ENCODE results near the gene VSIR.
A peak's percentile ranks its signal among the peaks of the same experiment; 100 is the strongest.

Gene VSIR

DNA sequence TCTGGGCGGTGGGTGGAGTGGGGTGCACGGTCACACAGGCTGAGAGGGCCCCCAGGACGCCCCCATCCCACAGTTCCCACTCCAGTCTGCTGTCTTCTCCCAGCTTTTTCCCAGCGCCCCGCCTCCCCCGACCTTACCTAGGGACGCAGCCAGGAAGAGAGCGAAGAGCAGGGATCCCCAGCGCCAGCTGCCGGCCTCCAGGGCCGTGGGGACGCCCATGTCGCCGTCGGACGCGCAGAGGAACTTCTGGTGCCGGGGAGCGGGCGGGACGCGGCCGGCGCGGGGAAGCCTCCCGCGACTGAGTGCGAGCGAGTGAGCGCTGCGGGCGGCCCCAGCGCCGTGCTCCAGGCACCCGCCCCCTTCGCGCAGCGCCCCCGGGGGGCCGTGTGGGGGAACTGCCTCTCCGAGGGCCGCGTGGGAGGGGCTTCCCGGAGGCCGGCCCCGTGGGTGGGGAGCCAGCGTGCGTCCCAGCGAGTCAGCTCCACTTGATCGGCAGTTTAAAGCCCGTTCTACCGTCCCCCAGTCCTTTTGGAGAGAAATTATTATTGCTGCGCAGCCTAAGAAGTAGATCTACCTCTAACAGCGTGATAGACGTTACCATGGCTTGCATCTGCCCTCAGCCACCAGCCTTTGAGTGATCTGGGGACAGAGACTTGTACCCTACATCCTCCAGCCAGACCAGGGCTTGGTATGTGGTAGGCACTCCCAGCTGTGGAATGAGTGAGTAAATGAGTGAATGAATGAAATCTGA lies at the start of gene VSIR:
TSS of gene VSIR (minus strand) at position 300 of the 751 bp plus-strand sequence. CDS start at position 219, 81 bp downstream.
- no peak for FAIRE-seq
- peak; percentile 83 for DNase-seq (ENCODE audit: insufficient read length, low spot score)

DNA sequence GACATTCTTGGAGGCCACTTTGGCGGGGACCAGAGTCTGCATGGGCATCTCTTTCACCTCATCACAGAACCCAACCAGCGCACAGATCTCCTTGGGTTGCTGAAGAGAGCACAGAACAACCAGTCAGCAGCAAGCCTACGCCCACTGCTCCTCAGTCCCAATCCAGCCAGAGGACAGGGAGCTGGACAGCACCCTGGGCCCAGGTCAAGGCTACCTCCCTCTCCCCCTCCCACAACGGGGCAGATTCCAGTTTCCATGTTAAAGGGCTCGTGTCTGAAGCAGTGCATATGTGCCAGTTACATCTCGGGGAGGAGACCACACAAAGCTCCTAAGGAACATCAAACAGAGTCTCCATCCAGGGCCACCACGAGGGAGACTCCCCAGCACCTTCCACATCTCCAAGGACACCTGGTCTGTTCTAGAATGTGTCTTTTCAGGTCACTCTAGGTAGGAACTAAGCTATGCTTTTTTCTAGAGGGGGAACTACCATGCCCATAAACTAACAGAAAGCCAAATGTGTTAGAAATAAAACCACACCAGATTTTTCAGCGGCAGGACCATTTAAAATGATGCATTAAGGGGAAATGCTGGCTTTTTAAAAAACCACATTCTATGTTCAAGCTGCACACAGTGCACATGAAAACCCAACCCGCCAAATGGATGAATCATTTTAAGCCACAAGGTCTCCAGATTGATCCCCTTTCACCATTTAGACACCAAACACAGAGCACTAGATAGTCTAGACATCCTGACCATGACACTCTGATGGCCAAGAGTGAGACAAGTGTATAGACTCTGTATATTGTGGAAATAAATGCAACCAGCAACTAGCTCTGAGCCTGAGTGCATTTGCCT lies 48.8 kb upstream of the VSIR start:
- DNase-seq (ENCODE audit: insufficient read length, low spot score), result no peak
- FAIRE-seq, result no peak

DNA sequence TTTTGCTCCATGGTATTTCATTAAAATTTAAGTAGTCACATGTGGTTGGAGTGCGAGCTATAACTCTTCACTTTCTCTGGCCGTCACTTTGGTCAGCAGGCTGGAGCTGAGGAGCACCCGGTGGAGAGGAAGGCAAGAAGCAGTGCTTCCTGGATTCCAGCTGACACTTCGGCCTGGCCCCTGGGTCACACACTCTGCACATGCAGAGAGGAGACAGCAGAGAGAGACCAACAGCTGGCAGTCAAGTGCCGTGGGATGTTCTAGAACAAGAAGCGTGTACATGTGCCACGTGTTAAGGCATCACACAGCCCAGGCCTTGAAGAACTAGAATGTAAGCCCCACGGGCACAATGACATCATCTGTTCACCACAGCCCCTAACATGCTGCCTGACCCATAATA lies 47.6 kb upstream of the VSIR start:
- FAIRE-seq, result no peak
- DNase-seq (ENCODE audit: insufficient read length, low spot score), result no peak

DNA sequence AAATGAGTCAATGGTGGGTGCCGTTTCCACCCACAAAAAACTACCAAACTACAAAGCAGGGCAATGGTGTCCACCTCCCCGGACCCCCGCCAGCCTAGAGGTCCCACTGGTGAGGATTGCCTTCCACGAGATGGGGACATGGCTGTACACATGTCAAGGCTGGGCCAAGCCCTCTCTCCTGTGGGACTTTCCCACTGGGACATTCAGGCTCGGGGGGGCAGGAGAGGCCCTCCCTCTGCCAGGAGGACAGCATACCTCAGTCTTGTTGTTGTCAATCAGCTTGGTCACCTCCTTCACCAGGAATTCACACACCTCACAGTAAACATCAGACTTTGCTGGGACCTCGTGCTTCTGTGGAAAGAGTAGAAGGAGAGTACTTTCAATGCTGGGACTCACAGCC lies 46.7 kb upstream of the VSIR start:
- no peak for FAIRE-seq
- no peak for DNase-seq (ENCODE audit: insufficient read length, low spot score)

DNA sequence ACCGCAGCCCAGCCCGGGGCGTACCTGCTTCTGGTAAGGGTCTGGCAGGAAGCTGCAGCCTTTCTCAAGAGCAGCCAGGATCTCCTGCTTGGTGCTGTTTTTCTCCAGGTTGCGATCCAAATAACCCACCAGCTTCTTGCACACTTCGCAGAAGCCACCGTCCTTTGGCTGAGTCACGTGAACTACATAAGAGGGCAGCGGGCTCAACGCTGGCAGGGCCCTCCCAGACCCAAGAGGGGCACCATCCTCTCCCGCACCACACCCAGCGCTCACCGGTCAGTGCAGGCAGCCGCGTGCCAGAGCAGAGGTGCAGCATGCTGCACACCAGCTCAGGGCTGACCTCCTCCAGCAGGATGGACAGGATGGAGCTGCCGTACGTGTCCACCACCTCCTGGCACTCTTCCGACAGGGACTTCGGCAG lies 46.1 kb upstream of the VSIR start:
- DNase-seq (ENCODE audit: insufficient read length, low spot score) (no peak), FAIRE-seq (no peak)

DNA sequence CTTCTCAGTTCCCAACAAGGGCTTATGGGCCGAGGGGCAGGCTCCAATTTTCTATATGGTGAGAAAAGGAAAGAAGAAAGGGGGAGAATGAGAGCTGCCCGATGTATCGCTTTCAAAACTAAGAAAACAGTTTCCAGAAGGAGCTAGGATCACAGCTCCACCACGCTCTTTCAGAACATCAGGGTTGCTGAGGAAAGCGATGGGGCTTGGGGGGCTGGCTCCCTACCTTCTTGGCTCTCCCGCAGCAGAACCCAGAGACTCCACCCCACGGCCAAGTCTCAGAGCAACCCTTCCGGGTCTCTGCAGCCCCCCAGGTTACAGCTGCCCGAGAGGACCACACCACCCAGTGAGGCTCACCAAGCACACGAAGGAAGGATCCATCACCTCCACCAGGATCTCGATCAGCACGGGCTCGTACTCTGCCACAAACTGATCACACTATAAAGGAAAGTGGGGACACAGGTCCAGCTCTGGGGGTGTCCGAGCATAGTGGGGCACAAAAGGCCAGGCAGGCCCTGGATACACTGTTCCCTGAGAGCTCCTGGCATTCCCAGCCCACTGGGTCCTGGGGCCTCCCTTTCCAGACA lies 45.4 kb upstream of the VSIR start:
- FAIRE-seq (no peak), DNase-seq (ENCODE audit: insufficient read length, low spot score) (no peak)

DNA sequence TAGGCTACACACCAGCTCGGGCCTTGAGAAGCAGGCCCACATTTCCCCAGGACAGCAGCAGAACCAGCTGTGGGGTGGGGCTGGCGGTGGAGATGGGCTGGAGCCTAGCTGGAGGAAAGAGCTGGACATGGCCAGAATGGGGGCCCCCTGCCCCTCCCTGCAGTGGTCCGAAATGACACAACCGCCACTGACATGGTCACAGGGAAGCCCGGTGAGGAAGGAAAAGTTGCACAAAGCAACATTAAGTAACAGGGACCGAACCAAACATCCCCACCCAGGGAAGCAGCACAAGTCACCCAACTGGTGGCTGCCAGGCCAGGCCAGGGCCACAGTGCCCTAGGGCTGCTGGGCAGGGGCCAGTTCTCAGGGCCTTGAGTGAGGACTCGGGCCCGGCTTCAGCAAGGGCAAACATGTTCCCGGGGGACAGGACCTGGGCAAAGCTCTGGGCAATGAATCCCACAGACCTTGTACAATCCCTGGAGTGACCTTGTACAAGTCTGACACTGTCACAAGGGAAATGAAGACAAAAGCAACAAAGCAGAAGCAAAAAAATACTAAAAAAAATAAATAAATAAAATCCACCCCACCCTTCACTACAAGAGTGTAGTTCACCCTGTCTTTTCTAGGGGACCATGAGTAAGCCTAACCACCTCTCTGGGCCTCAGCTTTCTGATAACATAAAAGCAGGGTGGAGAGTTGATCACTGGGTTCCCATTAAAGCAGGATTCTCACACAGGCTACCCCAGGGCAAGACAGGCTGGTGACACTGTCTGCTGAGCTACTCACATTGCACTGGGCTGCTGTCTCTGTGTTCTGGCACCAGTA lies 44.7 kb upstream of the VSIR start:
- FAIRE-seq (no peak), DNase-seq (ENCODE audit: insufficient read length, low spot score) (no peak)

DNA sequence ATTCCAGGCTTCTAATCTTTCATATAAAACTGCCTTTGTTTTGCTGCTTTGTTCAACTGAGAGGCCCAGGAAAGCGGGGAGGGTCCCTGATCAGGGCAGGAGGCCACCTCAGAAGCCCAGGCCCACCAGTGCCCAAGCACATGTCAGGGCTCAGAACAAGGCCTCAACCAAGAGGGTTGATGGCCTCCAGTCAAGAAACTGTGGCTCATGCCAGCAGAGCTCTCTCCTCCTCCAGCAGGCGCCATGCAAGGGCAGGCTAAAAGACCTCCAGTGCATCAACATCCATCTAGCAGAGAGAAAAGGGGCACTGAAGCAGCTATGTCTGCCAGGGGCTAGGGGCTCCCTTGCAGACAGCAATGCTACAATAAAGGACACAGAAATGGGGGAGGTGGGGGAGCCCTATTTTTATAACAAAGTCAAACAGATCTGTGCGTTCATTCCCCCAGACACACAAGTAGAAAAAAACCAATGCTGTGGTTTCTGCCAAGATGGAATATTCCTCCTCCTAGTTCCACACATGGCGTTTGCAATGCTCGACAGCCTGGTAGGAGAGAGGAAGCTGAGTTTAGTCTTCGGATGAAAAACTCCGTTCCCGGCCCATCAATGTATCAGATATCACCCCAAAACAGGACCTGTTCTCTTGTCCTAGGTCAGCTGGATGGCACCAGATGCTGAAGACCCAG lies 43.8 kb upstream of the VSIR start:
- FAIRE-seq (no peak), DNase-seq (ENCODE audit: insufficient read length, low spot score) (no peak)

DNA sequence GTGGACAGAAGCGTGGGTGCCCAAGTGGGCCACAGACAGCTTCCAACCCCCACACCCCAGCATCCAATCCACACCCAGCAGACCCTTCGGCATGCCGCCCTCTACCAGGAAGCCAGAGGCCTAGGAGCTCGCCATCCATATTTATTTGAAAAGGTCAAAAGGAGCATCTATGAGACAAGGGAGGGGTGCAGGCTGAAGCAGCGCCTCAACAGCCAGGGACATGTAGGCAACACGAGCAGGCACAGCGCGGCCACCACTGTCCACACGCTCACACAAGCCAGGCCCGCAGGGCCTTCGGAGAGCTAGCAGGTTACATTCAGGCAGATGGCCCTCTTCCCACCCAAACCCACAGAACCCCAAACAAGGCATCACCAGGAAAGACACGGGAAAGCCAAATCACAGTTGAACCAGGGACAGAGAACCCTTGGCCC lies 43.1 kb upstream of the VSIR start:
- no peak for FAIRE-seq
- DNase-seq (ENCODE audit: insufficient read length, low spot score), result no peak

DNA sequence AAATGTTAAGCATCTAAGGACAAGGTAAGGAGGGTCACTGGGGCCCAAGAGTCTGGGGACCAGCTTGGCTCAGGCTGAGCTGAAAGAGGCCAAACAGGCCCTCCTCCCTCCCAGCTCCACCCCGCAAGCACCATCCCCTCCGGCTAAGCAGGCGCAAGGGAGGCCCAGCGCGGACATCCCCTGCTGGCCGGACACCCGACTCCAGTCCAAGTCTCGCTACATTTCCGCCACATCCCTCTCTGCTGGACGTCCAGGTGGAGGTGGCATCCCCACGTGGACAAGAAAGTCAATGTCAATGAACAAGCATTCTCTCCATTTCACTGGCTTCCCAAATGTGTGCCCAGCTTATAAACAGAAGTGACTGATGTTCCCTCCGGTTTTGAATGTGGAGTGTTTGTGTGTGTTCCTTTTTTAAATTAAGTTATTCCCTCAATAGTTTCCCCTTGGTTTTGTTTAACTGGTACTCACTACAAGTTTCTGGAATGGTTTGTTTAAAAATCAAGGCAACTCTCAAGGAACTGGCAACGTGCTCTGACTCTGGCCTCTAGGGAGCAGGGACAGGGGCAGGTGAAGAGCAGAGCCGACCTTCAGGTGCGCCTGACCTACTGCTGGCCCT lies 42.3 kb upstream of the VSIR start:
- no peak for DNase-seq (ENCODE audit: insufficient read length, low spot score)
- no peak for FAIRE-seq

DNA sequence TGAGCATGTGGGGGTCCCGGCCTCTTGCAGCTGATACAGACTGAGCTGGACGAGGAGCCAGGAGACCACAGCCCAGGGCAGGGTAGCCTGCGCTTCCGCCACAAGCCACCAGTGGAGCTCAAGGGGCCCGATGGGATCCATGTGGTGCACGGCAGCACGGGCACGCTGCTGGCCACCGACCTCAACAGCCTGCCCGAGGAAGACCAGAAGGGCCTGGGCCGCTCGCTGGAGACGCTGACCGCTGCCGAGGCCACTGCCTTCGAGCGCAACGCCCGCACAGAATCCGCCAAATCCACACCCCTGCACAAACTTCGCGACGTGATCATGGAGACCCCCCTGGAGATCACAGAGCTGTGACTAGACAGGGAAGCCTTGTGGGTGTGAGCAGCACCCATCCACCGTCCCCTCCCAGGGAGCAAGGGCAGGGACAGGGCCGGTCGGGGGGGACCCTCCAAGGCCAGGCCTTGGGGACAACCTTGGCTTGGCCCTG lies 41.6 kb upstream of the VSIR start:
- DNase-seq (ENCODE audit: insufficient read length, low spot score) (no peak), FAIRE-seq (no peak)

DNA sequence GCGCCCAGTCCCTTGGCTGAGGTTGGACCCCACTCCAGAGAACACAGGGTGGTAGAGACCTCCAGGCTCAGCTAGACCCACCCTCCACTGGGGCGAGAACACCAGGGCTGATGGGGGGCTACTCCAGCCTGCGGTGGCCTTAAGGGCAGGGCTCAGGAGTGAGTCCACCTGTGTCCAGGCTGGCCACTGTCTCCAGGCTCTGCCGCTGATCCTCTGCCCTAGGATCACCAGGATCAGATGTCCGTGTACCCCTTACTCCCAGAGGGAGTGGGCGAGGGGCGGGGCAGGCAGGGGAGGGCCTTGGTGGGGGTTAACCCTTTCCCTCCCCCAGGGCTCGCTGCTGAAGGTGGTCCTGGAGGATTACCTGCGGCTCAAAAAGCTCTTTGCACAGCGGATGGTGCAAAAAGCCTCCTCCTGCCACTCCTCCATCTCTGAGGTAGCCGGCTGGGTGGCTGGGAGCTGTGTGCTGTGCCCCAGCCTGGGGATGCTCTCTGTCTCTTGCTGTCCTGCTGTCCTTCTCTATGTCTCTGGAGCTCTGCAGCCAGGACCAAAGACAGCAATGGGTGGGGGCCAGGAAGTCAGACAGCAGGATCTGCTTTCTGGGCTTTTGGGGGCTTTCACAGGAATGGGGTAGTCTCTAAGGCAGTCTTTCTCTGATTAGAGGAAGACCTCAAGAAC lies 39.7 kb upstream of the VSIR start:
- FAIRE-seq (no peak), DNase-seq (ENCODE audit: insufficient read length, low spot score) (no peak)

DNA sequence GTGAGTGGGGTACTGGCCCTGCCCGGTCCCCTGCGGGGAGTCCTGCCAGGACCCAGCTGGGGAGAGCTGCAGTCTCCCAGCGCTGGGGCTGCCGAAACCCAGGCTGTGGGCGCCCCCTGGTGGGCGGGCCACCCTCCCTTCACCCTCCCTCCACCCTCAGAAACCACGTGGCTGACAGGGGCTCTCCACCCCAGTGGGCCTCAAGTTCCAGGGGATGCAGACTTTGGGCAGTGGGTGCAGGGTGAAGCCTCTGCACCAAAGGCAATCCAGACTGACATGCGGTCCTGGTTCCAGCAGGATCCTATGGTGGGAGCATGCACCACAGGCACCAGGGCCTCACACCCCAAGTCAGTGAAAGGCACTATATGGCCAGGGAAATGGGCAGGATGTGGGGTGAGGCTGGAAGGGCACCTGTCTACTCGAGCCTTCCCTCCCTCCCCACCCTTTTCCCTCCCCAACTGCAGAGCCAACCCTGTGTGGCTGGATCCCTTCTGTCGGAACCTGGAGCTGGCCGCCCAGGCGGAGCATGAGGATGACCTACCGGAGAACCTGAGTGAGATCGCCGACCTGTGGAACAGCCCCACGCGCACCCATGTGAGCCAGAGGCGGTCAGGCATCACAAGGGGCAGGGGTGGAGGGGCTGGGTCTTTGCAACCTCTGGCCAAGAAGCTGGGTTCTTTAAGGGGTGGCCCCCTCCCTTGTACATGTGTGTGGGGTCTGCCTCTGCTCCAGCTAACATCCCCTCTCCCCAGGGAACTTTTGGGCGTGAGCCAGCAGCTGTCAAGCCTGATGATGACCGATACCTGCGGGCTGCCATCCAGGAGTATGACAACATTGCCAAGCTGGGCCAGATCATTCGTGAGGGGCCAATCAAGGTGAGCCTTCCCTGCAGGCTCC lies 38.9 kb upstream of the VSIR start:
- DNase-seq (ENCODE audit: insufficient read length, low spot score) (peak; percentile 80), FAIRE-seq (peak; percentile 67)

DNA sequence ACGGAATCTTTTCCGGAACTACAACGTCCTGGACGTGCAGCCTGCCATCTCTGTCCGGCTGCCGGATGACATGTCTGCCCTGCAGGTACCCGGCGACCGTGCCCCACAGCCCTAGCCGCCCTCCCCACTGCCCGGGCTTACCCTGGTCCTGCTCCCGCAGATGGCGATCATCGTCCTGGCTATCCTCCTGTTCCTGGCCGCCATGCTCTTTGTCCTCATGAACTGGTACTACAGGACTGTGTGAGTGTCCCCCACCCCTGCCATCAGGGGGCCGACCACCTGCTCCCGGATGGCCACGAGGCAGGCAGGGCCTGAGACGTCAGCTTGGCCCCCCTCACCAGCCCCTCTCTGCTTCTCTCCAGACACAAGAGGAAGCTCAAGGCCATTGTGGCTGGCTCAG lies 38.0 kb upstream of the VSIR start:
- FAIRE-seq, result no peak
- no peak for DNase-seq (ENCODE audit: insufficient read length, low spot score)

DNA sequence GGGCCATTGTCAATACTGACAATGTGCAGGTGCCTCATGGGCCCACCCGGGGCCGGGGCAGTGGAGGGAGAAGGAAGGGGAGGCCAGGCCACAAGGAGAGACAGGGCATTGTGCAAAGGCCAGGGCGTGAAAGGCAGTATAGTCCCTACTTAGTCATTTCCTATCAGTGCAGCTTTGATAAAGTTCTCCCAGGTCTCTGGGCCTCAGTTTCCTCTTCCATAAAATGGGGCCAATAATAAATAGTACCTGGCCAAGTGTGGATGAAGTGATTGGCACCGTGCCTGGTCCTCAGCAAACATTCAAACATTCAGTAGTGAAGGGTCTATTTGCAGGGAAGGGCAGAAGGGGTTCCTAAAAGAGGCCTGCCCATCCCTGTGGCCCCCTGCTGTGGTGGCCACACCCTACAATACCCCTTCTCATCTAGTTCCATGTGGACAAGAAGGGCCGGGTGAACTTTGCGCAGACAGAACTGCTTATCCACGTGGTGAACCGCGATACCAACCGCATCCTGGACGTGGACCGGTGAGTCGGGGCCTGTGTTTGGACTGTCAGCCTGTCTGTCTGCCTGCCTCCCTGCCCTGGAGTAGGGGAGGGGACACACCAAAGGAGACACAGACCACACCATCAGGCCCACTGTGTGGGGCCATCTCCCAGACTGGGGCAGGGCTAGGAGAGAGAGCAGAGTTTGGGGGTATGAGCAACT lies 36.9 kb upstream of the VSIR start:
- FAIRE-seq (no peak), DNase-seq (ENCODE audit: insufficient read length, low spot score) (no peak)

DNA sequence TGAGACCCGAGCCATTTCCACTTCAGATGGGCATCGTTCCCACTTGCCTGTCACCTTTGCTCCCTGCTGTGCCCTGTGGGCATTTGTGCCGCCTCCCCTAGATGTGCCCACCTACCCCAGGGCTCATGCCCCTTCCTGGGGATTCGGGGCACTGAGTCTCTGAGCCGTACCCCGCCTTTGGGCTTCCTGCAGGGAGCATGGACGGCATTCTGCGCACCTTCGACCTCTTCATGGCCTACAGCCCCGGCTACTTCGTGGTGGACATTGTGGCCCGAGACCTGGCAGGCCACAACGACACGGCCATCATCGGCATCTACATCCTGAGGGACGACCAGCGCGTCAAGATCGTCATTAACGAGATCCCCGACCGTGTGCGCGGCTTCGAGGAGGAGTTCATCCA lies 36.3 kb upstream of the VSIR start:
- FAIRE-seq (no peak), DNase-seq (ENCODE audit: insufficient read length, low spot score) (no peak)
